HepG2 (cell line): Measurements from ENCODE around the gene LEFTY2. TPM values are rescaled to one million over a fixed set of nuclear protein-coding genes. Genes with fewer than 3 reads are reported as not detected.
A peak's percentile ranks its signal among the peaks of the same experiment; 100 is the strongest.

Experiments used
- ATAC-seq: fragments of 200-7000 bp; cut with Tn5 transposase; 3 replicates; pipeline ENCODE4 v1.9.1; 2020; ENCODE audit warnings: mild to moderate bottlenecking, moderate library complexity
- BruUV-seq: library from RNA; stranded (reverse); fragments of 400-500 nt; replicated peaks from 2 replicates; lab custom pipeline; 2021; lab: Mats Ljungman, UMichigan
- CTCF ChIA-PET: fragments of 300-600 bp; formaldehyde crosslinking; extraction: SDS; loops from one replicate; lab custom pipeline; 2021; ENCODE audit warnings: low total read pairs, inconsistent platforms, low intra/inter-chr PET ratio; lab: Yijun Ruan, JAX
- POLR2A ChIA-PET: fragments of 350-600 bp; sonication (Branson Sonifier 250); formaldehyde crosslinking; loops from one replicate; lab custom pipeline; 2020; ENCODE audit warnings: antibody characterized with exemption, inconsistent platforms; lab: Yijun Ruan, JAX
- DNase-seq: peaks from one replicate; pipeline ENCODE4 v3.0.0-alpha.2; 2015; ENCODE audit warnings: low spot score
- FAIRE-seq: peaks from 3 replicates; lab custom pipeline; 2011; peaks lifted over from hg19 to GRCh38; lab: Jason Lieb, UNC
- H2AFZ ChIP-seq: one replicate; pipeline ENCODE4 v1.6.1; 2011; ENCODE audit warnings: low read length, inconsistent platforms
- H3K27ac ChIP-seq: fragments of 300-600 bp; 3 replicates; pipeline ENCODE4 v1.8.0; 2011; ENCODE audit warnings: mixed run types, mild to moderate bottlenecking, mixed read lengths, low read length, inconsistent platforms; ENCODE audit not compliant: insufficient read depth; ENCODE audit errors: extremely low read length
- H3K27me3 ChIP-seq, 2 experiments: fragments of 200-600 bp in 1 of 2; 2 replicates in 1 of 2; 3 replicates in 1 of 2; pipeline versions ENCODE4 v1.6.0 to v1.8.0; 2011; ENCODE audit warnings: low read length in 2 of 2, mild to moderate bottlenecking in 2 of 2, moderate library complexity in 2 of 2, inconsistent platforms in 1 of 2; ENCODE audit not compliant: insufficient read depth in 2 of 2, control insufficient read depth in 1 of 2
- H3K36me3 ChIP-seq, 2 experiments: fragments of 200-600 bp in 1 of 2; replicated peaks in 1 of 2; 2 replicates in 1 of 2; 3 replicates in 1 of 2; pipeline versions ENCODE4 v1.5.1 to v1.8.0; 2011; ENCODE audit warnings: low read length in 2 of 2, inconsistent platforms in 1 of 2; ENCODE audit not compliant: insufficient read depth in 2 of 2, control insufficient read depth in 1 of 2
- H3K4me1 ChIP-seq: 2 replicates; pipeline ENCODE4 v1.5.1; 2012; ENCODE audit warnings: low read length, inconsistent platforms; ENCODE audit not compliant: insufficient read depth
- H3K4me2 ChIP-seq: 2 replicates; pipeline ENCODE4 v1.6.0; 2011; ENCODE audit warnings: low read depth, low read length, inconsistent platforms
- H3K4me3 ChIP-seq, 3 experiments: fragments of 200-600 bp in 1 of 3; sonication (generic), shearing (Covaris generic) in 1 of 3; replicated peaks in 1 of 3; 2 replicates each; pipeline ENCODE4 v1.5.1; 2011 to 2016; ENCODE audit warnings: low read length in 3 of 3, inconsistent platforms in 2 of 3, low read depth in 2 of 3, mild to moderate bottlenecking in 2 of 3, control low read depth in 1 of 3, mixed read lengths in 1 of 3; ENCODE audit not compliant: insufficient read depth in 1 of 3
- H3K79me2 ChIP-seq: one replicate; pipeline ENCODE4 v1.6.1; 2011; ENCODE audit warnings: low read length, inconsistent platforms; ENCODE audit not compliant: insufficient read depth
- H3K9ac ChIP-seq: 2 replicates; pipeline ENCODE4 v1.6.0; 2011; ENCODE audit warnings: mild to moderate bottlenecking, low read depth, low read length, inconsistent platforms; ENCODE audit not compliant: insufficient read depth
- H3K9me3 ChIP-seq: 2 replicates; pipeline ENCODE4 v1.5.1; 2012; ENCODE audit warnings: mild to moderate bottlenecking, low read length
- H4K20me1 ChIP-seq: 2 replicates; pipeline ENCODE4 v1.6.0; 2011; ENCODE audit warnings: inconsistent platforms, mild to moderate bottlenecking, low read length, moderate library complexity; ENCODE audit not compliant: insufficient read depth
- HMGA1 ChIP-seq: sonication (generic); formaldehyde crosslinking; conservative IDR thresholded peaks from 2 replicates; pipeline ENCODE4 v1.4.0; 2020; ENCODE audit warnings: missing genetic modification reagents
- HNRNPL ChIP-seq: fragments of 200-400 bp; formaldehyde crosslinking; IDR thresholded peaks from 2 replicates; pipeline ENCODE4 v1.6.1; 2017; ENCODE audit warnings: mild to moderate bottlenecking, low read depth, low read length
- HOXA3 ChIP-seq: sonication (generic); formaldehyde crosslinking; IDR thresholded peaks from 2 replicates; pipeline ENCODE4 v1.5.0; 2020; ENCODE audit warnings: missing genetic modification reagents
- MTA1 ChIP-seq: sonication (generic); formaldehyde crosslinking; IDR thresholded peaks from 2 replicates; pipeline ENCODE4 v1.4.0; 2020; ENCODE audit warnings: missing genetic modification reagents, mild to moderate bottlenecking, borderline replicate concordance
- MYC ChIP-seq: sonication (generic); formaldehyde crosslinking; IDR thresholded peaks from 2 replicates; pipeline ENCODE4 v1.9.0; 2021; ENCODE audit warnings: missing genetic modification reagents, borderline replicate concordance
- REPIN1 ChIP-seq: sonication (generic); formaldehyde crosslinking; IDR thresholded peaks from 2 replicates; pipeline ENCODE4 v1.8.0; 2022; ENCODE audit warnings: missing genetic modification reagents, low read depth, mild to moderate bottlenecking, borderline replicate concordance
- RFXANK ChIP-seq: IDR thresholded peaks from 2 replicates; pipeline ENCODE4 v1.6.1; 2016
- ZFX ChIP-seq: sonication (generic); formaldehyde crosslinking; IDR thresholded peaks from 2 replicates; pipeline ENCODE4 v1.4.0; 2020; ENCODE audit warnings: mild to moderate bottlenecking, low read depth, missing genetic modification reagents, moderate library complexity
- ZFY ChIP-seq: sonication (generic); formaldehyde crosslinking; IDR thresholded peaks from 2 replicates; pipeline ENCODE4 v1.4.0; 2020; ENCODE audit warnings: missing genetic modification reagents
- ZNF577 ChIP-seq: sonication (generic); formaldehyde crosslinking; IDR thresholded peaks from 2 replicates; pipeline ENCODE4 v1.4.0; 2020; ENCODE audit warnings: mild to moderate bottlenecking, low read depth, missing genetic modification reagents, borderline replicate concordance
- ZNF770 ChIP-seq: sonication (generic); formaldehyde crosslinking; IDR thresholded peaks from 2 replicates; pipeline ENCODE4 v1.5.0; 2020; ENCODE audit warnings: mild to moderate bottlenecking, missing genetic modification reagents
- WGBS: methylation state at CpG from one replicate; pipeline ENCODE4 v1.1.6; 2017; ENCODE audit warnings: low lambda C conversion rate; 5-methylcytosine and 5-hydroxymethylcytosine counted together
- in situ Hi-C: cut with HindIII; loops from 2 replicates; pipeline ENCODE4 v1.10.0; 2017; ENCODE audit warnings: low pct_unique_long_range_greater_than_20kb; ENCODE audit not compliant: extremely low pct_ligation_motif_present
- intact Hi-C: fragments of 100-400 bp; cut with micrococcal nuclease; formaldehyde crosslinking; loops from one replicate; pipeline ENCODE4 v1.10.0; 2022; ENCODE audit not compliant: unreplicated experiment
- polyA plus RNA-seq, 8 experiments: library from polyadenylated mRNA; depleted of rRNA in 3 of 8; stranded (reverse) in 7 of 8; unstranded in 1 of 8; fragments of >200 nt; fragmentation: Illumina TruSeq in 4 of 8; extraction: Trizol in 4 of 8; gene quantifications; 2 replicates each; pipeline versions ENCODE4 v1.2.1 to v1.2.3, GENCODE V29; 2011 to 2016; ENCODE audit warnings: low read depth in 4 of 8, missing spikeins in 1 of 8, mixed read lengths in 1 of 8; ENCODE audit not compliant: insufficient read depth in 1 of 8
- total RNA-seq, 5 experiments: library from RNA; depleted of rRNA; stranded (reverse); fragments of >200 nt; fragmentation: Illumina TruSeq; extraction: Trizol; gene quantifications; 2 replicates each; pipeline ENCODE4 v1.2.3, GENCODE V29; 2016; ENCODE audit warnings: low read depth in 1 of 5
- TF ChIP-seq, protein P1 (sequence below), 2 experiments: IDR thresholded peaks; 2 replicates each; pipeline ENCODE4 v1.6.1; 2011 to 2012; ENCODE audit warnings: low read length in 2 of 2, borderline replicate concordance in 1 of 2, low read depth in 1 of 2, mild to moderate bottlenecking in 1 of 2, moderate library complexity in 1 of 2
- TF ChIP-seq, protein P2 (sequence below): sonication (generic); formaldehyde crosslinking; IDR thresholded peaks from 2 replicates; pipeline ENCODE4 v1.5.1; 2020; ENCODE audit warnings: mild to moderate bottlenecking, missing genetic modification reagents, moderate library complexity

LEFTY2 gene
- total and polyA plus RNA-seq, 2 of the 13 experiments (the other 11 are each of a cell fraction or from before 2014, with no cell fraction given): 0.13 to 0.33 TPM

GRCh38 chr1:225940385-225941151, 452 bp downstream of the LEFTY2 start:
- ATAC-seq (peak; percentile 72), FAIRE-seq (no peak), DNase-seq (no peak)
- in situ Hi-C loops: no loop called here
- 6% methylated on average over 10 of the region's 25 CpGs for WGBS
- H3K4me3 ChIP-seq: peak overlapping the region in 1 of 3 experiments; percentile 61; a peak in 2 of 6 replicates
- intact Hi-C loops: no loop called here
- H3K9me3 ChIP-seq: no peaks in the 10 kb centered on the region
- no TSS peak for BruUV-seq
- peak overlapping the region; percentile 15; the same call in 1 of the 2 replicates for H3K9ac ChIP-seq
- H4K20me1 ChIP-seq: no peaks in the 10 kb centered on the region
- ChIA-PET POLR2A (interaction anchor here (0.5 to 1.8 kb wide), 2 partner anchors 17 to 27 kb away, joined by 3 to 8 read pairs; partner anchors contain the start of gene PYCR2), CTCF (no interaction called here)
- H2AFZ ChIP-seq: no peak overlapping the region
- H3K27me3 ChIP-seq: peaks cover 3 to 17% of the 10 kb centered on the region in 2 experiments; a peak in 3 of 5 replicates
- H3K79me2 ChIP-seq: no peaks in the 10 kb centered on the region
- no peak overlapping the region for H3K27ac ChIP-seq
- peak overlapping the region; percentile 70 for H3K4me2 ChIP-seq
- H3K36me3 ChIP-seq: no peaks in the 10 kb centered on the region
- H3K4me1 ChIP-seq: peaks cover 53% of the 10 kb centered on the region
- TF ChIP-seq HNRNPL (peak; percentile 55; the same call in 1 of the 2 replicates), ZNF770 (CRISPR knock-in tag) (0 out of 2 replicates have a peak, but pooled peaks have one; percentile 9), ZFY (CRISPR knock-in tag) (peak; percentile 46), ZFX (CRISPR knock-in tag) (0 out of 2 replicates have a peak, but pooled peaks have one; percentile 13), HMGA1 (no peak), ZNF577 (CRISPR knock-in tag) (no peak), MTA1 (peak; percentile 31; the same call in 1 of the 2 replicates), HOXA3 (CRISPR knock-in tag) (0 out of 2 replicates have a peak, but pooled peaks have one; percentile 19), REPIN1 (CRISPR knock-in tag) (no peak), MYC (CRISPR knock-in tag) (peak; percentile 24; the same call in 1 of the 2 replicates), RFXANK (CRISPR knock-in tag) (no peak)
- TF ChIP-seq, protein P1, sequence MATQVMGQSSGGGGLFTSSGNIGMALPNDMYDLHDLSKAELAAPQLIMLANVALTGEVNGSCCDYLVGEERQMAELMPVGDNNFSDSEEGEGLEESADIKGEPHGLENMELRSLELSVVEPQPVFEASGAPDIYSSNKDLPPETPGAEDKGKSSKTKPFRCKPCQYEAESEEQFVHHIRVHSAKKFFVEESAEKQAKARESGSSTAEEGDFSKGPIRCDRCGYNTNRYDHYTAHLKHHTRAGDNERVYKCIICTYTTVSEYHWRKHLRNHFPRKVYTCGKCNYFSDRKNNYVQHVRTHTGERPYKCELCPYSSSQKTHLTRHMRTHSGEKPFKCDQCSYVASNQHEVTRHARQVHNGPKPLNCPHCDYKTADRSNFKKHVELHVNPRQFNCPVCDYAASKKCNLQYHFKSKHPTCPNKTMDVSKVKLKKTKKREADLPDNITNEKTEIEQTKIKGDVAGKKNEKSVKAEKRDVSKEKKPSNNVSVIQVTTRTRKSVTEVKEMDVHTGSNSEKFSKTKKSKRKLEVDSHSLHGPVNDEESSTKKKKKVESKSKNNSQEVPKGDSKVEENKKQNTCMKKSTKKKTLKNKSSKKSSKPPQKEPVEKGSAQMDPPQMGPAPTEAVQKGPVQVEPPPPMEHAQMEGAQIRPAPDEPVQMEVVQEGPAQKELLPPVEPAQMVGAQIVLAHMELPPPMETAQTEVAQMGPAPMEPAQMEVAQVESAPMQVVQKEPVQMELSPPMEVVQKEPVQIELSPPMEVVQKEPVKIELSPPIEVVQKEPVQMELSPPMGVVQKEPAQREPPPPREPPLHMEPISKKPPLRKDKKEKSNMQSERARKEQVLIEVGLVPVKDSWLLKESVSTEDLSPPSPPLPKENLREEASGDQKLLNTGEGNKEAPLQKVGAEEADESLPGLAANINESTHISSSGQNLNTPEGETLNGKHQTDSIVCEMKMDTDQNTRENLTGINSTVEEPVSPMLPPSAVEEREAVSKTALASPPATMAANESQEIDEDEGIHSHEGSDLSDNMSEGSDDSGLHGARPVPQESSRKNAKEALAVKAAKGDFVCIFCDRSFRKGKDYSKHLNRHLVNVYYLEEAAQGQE (IDR thresholded peaks at IDR 0.05; ENCODE audit: borderline replicate concordance in 1 of 2, low read depth in 1 of 2, low read length in 2 of 2): no peak
- TF ChIP-seq, protein P2, sequence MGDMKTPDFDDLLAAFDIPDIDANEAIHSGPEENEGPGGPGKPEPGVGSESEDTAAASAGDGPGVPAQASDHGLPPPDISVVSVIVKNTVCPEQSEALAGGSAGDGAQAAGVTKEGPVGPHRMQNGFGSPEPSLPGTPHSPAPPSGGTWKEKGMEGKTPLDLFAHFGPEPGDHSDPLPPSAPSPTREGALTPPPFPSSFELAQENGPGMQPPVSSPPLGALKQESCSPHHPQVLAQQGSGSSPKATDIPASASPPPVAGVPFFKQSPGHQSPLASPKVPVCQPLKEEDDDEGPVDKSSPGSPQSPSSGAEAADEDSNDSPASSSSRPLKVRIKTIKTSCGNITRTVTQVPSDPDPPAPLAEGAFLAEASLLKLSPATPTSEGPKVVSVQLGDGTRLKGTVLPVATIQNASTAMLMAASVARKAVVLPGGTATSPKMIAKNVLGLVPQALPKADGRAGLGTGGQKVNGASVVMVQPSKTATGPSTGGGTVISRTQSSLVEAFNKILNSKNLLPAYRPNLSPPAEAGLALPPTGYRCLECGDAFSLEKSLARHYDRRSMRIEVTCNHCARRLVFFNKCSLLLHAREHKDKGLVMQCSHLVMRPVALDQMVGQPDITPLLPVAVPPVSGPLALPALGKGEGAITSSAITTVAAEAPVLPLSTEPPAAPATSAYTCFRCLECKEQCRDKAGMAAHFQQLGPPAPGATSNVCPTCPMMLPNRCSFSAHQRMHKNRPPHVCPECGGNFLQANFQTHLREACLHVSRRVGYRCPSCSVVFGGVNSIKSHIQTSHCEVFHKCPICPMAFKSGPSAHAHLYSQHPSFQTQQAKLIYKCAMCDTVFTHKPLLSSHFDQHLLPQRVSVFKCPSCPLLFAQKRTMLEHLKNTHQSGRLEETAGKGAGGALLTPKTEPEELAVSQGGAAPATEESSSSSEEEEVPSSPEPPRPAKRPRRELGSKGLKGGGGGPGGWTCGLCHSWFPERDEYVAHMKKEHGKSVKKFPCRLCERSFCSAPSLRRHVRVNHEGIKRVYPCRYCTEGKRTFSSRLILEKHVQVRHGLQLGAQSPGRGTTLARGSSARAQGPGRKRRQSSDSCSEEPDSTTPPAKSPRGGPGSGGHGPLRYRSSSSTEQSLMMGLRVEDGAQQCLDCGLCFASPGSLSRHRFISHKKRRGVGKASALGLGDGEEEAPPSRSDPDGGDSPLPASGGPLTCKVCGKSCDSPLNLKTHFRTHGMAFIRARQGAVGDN (CRISPR knock-in tag): peak; percentile 62
